CD4-positive, alpha-beta T cell treated with Interleukin-2 at 100 ng/mL for 4 hours (primary cell): ENCODE data around the gene CYSLTR2.
"Not testable (repeated sequence)": the region's sequence is repeated elsewhere in the genome, so short reads cannot be mapped to it uniquely, and the experiment has no call there.

Experiments
- DNase-seq: peaks from one replicate; pipeline ENCODE4 v3.0.0-alpha.2; 2020; ENCODE audit warnings: low spot score

The CYSLTR2 gene

GRCh38 chr13:48695776-48696175, 42.0 kb downstream of the CYSLTR2 start:
- DNase-seq, result no peak

- not testable (repeated sequence) for DNase-seq
Observed at GRCh38 chr13:48696676-48697075, 42.9 kb downstream of the CYSLTR2 start.

GRCh38 chr13:48707405-48707804, 53.7 kb downstream of the CYSLTR2 start:
- no peak for DNase-seq

- no peak for DNase-seq
Observed at GRCh38 chr13:48708764-48709163, 55.0 kb downstream of the CYSLTR2 start.

GRCh38 chr13:48709213-48709612, 55.5 kb downstream of the CYSLTR2 start:
- DNase-seq, result no peak

- DNase-seq, result no peak
Observed at GRCh38 chr13:48710160-48710559, 56.4 kb downstream of the CYSLTR2 start.

- no peak for DNase-seq
Observed at GRCh38 chr13:48712141-48712540, 58.4 kb downstream of the CYSLTR2 start.

- DNase-seq, result no peak
Observed at GRCh38 chr13:48715977-48716376, 62.2 kb downstream of the CYSLTR2 start.

- DNase-seq, result no peak
Observed at GRCh38 chr13:48720621-48721020, 66.9 kb downstream of the CYSLTR2 start.

- DNase-seq, result no peak
Observed at GRCh38 chr13:48723168-48723567, 69.4 kb downstream of the CYSLTR2 start.

- no peak for DNase-seq
Observed at GRCh38 chr13:48725271-48725670, 71.5 kb downstream of the CYSLTR2 start.

- no peak for DNase-seq
Observed at GRCh38 chr13:48726711-48727110, 73.0 kb downstream of the CYSLTR2 start.

GRCh38 chr13:48727241-48728011, 73.7 kb downstream of the CYSLTR2 start:
- DNase-seq, result no peak

GRCh38 chr13:48728226-48728625, 74.5 kb downstream of the CYSLTR2 start:
- no peak for DNase-seq

GRCh38 chr13:48728876-48729275, 75.1 kb downstream of the CYSLTR2 start:
- no peak for DNase-seq

- no peak for DNase-seq
Observed at GRCh38 chr13:48729856-48730255, 76.1 kb downstream of the CYSLTR2 start.

GRCh38 chr13:48731001-48731658, 77.4 kb downstream of the CYSLTR2 start:
- DNase-seq, result peak; percentile 33

- DNase-seq, result peak; percentile 65
Observed at GRCh38 chr13:48731957-48732569, 78.3 kb downstream of the CYSLTR2 start.

- no peak for DNase-seq
Observed at GRCh38 chr13:48733739-48734335, 80.1 kb downstream of the CYSLTR2 start.

- no peak for DNase-seq
Observed at GRCh38 chr13:48735571-48735970, 81.8 kb downstream of the CYSLTR2 start.

- DNase-seq, result no peak
Observed at GRCh38 chr13:48737689-48738088, 84.0 kb downstream of the CYSLTR2 start.

- no peak for DNase-seq
Observed at GRCh38 chr13:48738311-48738710, 84.6 kb downstream of the CYSLTR2 start.
